ENCODE data around the gene MACROH2A1.

DNA sequence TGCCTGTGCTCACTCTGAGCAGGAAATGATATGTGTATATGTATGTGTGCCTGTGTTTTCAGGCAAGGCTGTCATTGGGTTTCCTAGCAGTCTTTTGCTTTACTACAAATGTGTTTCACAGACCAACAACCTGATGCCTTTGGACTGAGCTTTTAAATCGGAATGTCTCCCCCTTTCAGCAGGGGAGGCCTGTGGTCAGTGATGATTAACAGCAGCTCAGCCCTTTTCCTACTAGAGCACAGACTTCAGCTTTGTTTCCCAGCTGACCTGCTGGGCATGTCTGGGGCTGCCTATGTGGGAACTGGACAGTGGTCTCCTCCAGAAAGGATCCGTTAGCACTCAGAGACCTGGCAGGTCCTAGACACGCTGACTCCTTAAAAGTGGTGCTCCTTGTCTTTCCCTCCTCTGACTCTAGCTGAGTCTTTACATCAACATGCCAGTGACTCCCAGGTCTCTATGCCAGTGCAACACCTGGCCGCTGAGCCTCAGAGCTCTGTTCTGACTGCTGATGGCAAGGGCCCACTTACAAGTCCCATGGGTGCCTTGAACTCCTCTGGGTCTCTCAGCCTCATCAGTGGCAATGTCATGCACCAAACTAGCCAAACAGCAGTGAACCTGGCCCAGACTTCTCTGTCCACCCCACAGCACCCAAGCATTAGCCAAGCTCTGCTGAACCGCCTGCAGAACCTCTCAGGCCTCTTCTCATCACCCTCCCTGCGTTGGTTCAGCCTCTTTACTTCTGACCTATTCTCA lies 7.7 kb downstream of the MACROH2A1 start:
- TF ChIP-seq CTCF (conservative IDR thresholded peaks at IDR 0.05; ENCODE audit: low read depth, low read length): no peak
- TF ChIP-seq, protein P1, sequence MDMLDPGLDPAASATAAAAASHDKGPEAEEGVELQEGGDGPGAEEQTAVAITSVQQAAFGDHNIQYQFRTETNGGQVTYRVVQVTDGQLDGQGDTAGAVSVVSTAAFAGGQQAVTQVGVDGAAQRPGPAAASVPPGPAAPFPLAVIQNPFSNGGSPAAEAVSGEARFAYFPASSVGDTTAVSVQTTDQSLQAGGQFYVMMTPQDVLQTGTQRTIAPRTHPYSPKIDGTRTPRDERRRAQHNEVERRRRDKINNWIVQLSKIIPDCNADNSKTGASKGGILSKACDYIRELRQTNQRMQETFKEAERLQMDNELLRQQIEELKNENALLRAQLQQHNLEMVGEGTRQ (IDR thresholded peaks at IDR 0.05; ENCODE audit: low read depth, low read length): no peak
- TF ChIP-seq MAZ (IDR thresholded peaks at IDR 0.05; ENCODE audit: borderline replicate concordance, low read depth, low read length): peak; percentile 40; the same call in 1 of the 2 replicates
- TF ChIP-seq RCOR1 (IDR thresholded peaks at IDR 0.05; ENCODE audit: insufficient replicate concordance, low read length): peak; percentile 72
- peak; percentile 27; the same call in 1 of the 2 replicates for TF ChIP-seq POLR2A (IDR thresholded peaks at IDR 0.05; ENCODE audit: low read depth, low read length)
- no peak for TF ChIP-seq CEBPB (IDR thresholded peaks at IDR 0.05; ENCODE audit: low read depth, low read length)

Measured in IMR-90 (cell line).